Hematopoietic multipotent progenitor cell treated with erythropoietin and hydrocortisone succinate and interleukin-3 and kit ligand, for 17 days (in vitro differentiated cells): ENCODE data around the gene DGKI.

ENCODE experiments used
- DNase-seq: peaks from one replicate; pipeline ENCODE4 v3.0.0-alpha.2; 2015; ENCODE audit warnings: low spot score

DGKI gene

DNA sequence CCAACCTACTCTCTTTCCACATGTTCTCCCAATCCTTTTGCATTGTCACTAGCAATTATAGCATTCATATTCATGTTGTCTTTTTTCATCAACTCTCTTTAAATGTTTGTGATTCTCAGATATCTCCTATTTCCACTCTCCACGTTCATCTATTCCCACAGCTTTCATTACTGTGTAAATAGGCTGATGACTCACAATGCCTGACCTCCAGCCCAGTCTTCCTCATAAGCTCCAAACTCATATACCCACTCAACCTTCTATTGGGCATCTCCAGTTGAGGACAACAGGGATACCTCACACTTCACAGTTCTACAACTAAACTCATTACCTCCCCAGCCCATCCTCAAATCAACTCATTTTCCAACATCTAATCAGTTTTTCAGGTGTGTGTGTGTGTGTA, 194.1 kb downstream of the DGKI start:
- DNase-seq: no peak

DNA sequence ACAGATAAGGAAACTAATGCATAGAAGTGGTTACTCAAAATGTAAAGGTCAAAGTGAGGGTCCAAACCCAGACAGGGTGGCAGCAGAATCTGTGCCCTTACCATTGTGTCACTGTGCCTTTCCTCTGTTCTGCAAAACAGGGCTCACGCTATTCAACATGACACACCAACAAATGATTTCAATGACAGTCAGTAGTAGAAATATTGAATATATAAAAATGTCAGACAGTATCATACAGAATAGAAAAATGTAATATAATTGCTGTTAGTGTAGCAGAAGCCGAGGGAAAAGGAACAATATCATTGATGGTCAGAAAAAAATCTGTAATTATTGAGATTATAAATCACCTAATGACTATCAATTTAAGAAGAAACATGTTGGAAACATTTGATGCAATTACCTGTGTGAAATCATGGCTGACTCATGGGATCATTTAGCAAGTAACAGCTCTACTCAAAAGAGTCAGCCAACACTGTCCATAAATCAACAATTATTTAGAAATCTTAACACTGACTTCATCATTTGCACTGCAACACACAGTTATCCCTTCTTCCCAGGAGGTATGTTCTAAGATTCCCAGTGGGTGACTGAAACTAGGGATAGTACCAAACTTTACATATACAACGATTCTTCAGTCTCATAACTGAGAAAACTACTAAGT, 198.7 kb downstream of the DGKI start:
- no peak for DNase-seq

DNA sequence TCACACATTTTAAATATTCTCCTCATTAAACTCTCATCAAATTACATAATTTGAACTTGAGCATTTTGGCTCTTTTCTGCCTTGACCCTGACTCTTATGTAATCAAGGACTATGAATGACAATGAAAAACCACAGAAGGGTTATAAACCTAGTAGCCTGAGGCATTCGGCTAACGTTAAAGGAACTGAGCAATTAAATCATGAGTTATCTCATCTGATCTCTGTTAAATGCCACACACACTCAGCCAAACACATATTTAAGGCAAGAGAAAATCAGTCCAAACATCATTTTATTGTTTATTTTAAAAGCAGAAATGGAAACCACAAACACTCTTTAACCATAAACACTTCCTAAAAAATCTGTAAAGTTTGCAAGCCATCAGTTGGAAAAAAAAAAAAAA, 204.3 kb downstream of the DGKI start:
- no peak for DNase-seq

DNA sequence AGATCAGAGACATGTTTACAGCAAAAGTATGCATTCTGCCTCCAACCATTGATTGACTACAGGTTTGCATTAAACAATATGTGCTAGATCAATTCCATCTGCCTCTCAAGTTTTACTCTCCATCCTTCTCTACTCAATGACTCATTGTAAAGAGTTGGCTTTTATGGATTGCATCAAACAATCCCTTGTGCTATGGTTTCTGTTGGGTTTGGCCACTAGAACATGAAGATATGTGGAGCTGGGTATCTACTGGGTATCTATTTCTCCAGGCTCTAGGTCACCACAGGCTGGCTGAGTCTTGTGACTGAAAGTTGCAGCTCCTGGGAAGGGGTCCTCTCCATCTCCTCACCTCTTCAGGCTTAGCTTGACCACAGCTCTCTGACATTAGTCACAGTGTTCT, 204.7 kb downstream of the DGKI start:
- no peak for DNase-seq

DNA sequence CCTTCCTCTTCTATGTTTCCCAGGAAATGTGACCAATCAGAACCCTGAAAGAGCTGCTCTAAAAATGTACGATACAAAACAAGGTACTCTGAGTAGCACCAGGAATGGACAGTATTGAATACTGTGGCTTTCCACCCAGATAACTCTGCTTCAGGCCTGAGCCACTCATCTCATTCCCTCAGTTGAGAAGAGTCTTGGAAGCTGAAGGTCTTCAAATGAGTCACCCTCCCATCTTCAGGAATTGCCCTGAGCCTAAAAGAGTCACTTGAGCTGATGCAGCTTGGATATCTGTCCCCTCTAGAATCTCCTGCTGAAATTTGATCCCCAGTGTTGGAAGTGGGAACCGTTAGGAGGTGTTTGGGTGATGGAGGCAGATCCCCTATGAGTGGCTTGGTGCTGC, 210.4 kb downstream of the DGKI start:
- DNase-seq: no peak

DNA sequence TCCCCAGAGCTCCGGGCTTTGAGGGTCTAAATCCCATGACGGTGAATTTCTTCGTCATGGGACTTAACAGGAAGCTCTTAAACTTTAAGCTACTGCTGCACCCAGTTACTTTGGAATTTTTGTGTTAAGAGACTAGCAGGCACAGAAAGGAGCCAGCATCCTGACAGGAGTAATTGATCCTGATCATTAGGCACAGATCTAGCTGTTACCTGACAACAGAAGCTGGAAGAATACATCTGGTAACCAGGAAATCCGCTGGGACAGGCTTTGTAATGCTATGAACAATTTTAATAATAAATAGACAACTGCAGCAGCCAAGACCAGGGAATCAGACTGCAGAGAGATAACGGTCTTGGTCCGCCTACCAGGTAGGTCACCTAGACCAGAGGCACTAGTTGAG, 210.9 kb downstream of the DGKI start:
- DNase-seq: no peak

DNA sequence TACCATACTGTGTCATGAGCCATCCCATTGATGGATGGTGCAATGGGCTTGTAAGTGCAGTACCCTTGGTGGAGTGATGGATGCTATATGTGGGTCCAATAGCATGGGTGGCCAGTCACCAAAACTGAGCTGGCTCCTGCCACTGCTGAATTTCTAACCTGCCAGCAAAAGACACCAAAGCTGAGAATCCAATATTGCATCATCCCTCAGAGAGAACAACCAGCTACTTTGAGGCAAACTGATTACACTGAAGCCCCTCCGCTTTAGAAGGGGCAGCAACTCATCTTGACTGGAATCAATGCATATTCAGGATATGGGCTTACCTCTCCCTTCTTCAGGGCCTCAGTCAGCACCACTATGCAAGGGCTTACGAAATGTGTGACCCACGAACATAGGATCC, 211.6 kb downstream of the DGKI start:
- no peak for DNase-seq

DNA sequence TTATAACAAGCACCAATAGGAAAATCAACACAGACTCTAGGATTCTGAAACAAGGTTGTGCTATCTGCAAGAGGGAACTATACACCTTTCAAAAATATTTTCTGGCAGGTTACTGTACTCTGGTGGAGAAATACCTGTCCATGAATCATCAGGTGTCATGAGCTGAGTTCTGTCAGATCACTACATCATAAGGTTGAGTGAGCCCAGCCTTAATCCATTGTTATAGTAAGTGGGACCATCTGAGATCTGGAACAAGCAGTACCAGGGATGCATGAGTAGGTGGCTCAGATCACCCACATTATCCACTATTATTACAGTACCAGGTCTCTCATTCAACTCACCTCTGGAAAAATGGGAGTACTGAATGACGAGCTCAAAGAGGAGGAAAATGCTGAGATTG, 212.4 kb downstream of the DGKI start:
- no peak for DNase-seq

DNA sequence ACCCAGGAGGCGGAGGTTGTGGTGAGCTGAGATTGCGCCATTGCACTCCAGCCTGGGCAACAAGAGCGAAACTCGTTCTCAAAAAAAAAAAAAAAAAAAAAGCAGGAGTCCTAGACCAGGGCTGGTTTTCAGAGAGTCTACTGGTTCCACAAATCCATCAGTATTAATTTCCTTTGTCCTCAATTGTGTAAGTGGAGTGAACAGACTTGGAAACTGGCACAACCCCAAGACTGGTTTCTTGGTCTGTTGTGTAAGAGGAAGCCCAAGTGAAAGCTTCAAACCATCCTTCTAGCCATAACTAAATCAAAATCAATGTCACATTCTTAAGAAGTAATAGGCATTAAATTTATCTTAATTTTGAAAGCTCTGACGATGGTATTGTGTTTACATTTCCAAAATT, 213.6 kb downstream of the DGKI start:
- DNase-seq: no peak

DNA sequence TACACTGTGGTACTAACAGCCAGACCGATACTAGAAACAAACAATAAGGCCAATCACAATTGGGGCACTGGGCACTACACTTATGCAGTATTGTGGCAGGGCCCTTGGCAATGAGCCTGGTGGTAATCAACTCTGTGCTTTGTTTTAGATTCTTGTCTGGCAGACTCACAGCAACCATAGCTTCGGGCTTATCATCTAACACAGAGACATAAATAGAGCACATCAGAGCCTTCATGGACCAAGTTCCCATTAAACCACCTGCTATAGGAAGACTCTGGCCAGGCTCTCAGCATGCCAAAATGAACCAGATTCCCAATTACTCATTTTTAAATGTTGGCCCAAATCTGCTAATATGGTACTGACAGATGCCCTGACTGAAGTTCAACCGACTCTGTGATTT, 218.6 kb downstream of the DGKI start:
- DNase-seq: no peak

DNA sequence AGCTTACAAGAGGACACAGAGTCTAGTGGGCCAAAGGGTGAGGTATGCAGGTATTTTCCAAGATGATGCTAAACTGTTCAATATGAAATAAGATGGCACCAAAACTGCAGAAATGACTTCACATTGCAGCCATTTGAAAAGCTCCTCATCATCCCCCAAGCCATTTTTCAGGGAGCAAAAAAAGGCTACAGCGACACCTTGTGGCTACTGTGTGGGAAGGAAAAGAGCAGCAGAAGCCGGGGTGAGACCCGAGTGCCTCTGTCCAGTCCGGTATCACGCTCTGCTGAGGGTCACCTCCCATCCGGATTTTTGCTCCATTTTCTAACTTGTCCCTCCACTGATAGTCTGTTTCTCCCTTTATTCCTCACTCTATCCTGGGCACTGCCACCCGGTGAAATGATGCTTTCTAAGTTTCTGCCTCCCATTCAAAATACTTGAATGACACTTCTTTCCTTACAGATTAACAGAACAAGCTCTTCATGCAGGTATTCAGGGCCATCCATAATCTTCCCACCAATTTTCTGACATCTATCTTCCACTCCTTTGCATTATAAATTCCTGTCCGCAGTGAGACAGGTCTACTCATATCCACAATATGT, 220.2 kb downstream of the DGKI start:
- peak; percentile 30 for DNase-seq

DNA sequence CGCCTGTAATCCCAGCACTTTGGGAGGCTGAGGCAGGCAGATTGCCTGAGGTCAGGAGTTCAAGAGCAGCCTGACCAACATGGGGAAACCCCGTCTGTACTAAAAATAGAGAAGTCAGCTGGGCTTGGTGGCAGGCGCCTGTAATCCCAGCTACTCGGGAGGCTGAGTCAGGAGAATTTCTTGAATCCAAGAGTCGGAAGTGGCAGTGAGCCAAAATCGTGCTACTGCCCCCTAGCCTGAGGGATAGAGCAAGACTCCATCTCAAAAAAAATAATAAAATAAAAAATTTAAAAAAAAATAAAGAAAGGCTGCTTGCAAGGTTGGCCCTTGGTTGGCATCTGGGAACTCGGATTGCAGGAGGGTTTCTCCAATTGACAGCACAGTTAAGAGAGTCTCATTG, 221.6 kb downstream of the DGKI start:
- DNase-seq: no peak

DNA sequence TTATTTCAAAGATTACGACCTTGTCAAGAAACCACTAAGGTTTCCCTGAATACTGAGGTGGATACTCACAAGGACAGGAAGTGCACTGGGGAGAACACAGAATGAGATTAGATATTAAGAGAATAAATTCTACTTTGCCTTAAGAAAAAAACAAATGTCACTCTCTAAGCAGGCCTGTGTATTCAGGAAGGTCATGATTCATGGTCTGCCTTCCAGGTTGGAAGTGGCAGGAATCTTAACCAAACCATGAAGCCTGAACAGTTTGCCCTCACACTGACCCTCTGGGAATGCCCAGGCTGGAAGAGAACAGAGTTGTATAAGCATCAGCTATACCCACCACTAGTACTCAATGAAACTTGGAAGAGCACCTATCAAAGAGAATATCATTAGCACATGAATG, 227.6 kb downstream of the DGKI start:
- DNase-seq: no peak

DNA sequence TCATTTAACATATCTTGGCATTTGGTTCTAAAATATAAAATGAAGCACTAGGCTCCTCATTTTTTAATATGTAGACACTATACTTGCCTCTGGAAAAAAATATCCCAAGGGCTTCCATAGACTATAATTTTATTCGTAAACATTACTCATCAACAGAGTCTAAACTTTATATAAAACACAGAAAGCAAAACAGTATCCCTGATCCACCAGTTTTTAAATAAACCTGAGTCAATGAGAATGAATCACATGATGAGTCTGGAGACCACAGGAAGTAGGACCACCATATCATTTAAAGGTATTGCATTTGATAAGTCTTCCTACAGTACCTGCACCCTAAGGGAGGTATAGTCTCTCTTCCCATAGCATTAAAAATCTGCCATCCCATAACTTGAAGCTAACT, 228.0 kb downstream of the DGKI start:
- no peak for DNase-seq

DNA sequence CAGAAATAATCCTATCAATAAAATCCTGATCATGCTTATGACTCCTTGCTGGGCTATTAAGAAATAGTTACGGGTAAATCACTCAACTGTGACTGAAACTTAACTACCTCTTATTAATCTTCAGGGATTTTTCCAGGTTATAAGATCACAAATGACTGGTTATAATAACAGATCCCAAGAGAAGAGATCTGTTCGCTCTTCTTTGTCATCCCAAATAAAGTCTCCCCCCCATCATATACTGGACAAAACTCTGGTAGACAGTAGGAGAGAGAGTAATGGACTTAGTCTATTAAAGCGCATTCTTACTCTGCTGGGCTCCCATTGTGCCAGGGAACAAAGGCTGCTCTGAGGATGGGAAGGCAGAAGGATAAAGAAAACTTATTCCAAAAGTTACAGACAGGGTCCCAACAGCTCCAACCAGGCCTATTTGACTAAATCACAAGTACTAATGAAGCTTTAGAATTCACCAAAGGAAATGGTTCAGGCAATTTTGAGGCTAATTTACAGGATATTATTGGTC, 233.7 kb downstream of the DGKI start:
- no peak for DNase-seq

DNA sequence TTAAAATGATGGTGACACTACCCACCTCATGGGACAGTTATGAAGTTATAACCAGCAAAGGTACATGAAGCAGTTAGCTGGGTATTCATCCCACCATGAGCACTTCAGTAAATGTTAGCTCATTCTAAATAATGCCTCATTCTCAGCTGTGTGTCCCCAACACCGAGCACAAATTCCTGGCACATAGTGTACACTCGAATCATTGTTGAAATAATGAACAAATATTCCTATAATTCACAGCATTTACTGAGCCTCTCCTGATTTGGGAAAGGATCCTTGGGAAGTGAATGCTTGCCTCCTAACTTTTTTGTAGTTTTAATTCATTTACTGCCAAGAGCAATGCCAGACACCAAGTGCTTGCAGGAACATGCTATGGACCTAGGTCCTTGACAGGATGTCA, 235.2 kb downstream of the DGKI start:
- DNase-seq: no peak

DNA sequence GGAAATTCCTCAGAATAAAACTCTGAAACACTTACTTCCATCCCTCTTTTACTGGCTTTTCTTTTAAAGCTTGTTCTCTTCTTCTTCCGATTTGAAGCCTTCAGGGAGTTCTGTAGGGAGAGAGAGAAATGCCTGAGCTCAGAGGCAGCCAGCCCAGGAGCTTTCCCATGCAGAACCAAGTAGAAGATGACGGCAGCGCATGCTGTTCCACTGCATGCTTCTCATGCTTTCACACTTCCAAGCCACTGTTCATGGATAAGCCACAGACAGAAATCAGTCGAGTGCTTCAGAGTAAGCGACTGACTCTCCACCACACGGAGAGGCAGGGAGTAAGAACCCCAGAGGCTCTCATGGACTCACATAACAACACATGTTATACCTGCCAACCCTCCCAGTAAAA, 237.3 kb downstream of the DGKI start:
- no peak for DNase-seq

DNA sequence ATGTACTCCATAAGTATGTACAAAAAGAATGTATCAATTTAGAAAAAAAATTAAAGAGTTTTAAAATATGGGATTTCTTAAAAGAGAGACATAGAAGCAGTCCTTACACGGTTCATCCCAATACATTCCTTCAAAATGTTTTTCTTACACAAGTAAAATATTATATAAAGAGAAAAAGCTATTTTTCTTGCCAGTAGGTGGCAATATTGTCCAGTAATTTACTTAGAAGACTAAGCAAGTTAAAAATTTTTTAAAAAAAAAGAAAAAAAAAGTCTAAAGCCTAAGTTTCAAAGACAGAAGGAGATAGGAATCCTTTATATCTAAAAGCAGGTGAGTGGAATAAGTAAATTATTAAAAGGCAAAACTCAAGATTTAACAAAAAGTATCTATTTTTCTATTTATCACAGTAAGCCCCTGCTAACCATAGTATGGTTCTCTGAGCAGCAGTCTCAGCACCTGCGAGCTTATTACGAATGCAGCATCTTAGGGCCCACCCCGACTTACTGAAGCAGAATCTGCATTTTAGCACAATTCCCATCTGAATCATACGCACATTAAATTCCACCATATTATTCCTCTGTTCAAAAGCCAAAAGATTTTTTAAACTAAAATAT, 240.6 kb downstream of the DGKI start:
- DNase-seq: peak; percentile 18

DNA sequence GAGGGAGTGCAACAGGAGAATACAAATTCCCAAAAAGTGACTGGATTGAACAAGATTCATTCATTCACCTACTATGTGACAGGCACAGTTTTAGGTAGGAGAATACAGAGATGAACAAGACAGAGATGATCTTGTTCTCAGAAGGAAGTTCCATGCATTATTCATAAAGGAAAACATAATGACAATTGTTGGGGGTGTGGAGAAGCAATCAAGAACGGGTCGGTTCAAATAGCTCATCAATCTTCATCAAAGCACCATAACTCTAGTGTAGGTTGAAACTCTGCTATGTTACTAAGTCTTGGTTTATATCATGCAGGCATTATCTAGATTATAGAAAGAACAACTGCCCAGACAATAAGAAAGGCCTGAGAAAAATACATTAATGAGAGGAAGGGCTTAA, 243.7 kb downstream of the DGKI start:
- no peak for DNase-seq

DNA sequence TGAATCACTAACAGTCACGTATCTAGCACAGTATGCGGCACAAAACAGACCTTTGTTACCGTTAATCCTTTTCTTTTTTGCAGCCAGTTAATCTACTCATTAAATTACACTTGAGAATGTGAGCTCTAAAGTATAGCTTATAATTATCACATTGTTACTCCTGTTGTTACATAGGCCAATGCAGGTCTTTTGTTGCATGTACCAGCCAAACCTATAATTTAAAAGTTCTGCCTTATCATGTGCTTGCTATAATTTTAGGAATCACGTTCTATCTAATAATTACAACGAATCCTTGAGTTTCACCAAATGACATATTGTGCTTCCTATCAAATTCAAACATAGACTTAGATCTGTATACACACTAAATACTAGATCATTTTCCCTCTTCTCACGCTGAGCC, 245.1 kb downstream of the DGKI start:
- no peak for DNase-seq

DNA sequence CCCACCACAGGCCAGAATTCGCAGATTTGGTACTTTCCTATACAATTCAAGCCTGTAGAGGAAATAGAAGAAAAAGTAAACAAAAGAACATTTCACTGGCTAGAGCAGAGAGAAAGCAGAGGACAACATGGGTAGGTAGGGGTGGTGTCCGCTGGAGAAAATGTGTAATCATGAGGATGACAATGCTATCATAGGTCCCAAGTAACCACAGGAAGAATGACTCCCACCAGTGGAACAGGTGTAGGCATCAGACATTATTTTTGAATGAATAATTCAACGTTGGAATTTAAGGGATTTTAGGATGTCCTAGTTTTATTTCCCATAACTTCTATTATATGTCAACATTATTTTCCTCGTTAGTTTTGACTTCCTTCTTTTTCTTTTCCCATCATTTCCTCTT, 248.9 kb downstream of the DGKI start:
- no peak for DNase-seq

DNA sequence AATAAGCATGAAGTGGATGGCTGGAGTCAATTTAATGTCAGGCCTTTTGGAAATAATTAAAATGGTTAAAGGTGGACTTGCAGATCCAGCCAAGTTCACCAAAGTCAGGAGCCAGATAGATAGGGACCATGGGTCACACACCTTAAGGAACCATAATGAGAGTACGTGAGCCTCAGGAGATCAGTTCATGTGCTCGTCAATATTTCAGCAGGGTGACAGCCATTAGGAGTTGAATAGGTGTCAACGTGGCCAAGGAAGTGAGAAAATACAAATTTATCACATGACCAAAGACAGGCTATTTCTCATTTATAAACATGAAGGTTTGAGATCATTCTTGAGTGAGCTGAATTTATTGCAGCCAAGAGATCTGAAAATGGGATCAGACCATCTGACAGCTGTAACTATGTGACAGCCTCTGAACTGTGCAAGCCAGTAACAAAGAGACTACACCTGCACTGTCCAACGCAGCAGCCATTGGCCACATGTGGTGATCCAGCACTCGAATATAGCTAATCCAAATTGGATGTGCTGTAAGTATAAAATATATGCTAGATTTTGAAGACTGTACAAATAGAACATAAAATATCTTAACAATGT, 253.6 kb downstream of the DGKI start:
- DNase-seq: no peak

DNA sequence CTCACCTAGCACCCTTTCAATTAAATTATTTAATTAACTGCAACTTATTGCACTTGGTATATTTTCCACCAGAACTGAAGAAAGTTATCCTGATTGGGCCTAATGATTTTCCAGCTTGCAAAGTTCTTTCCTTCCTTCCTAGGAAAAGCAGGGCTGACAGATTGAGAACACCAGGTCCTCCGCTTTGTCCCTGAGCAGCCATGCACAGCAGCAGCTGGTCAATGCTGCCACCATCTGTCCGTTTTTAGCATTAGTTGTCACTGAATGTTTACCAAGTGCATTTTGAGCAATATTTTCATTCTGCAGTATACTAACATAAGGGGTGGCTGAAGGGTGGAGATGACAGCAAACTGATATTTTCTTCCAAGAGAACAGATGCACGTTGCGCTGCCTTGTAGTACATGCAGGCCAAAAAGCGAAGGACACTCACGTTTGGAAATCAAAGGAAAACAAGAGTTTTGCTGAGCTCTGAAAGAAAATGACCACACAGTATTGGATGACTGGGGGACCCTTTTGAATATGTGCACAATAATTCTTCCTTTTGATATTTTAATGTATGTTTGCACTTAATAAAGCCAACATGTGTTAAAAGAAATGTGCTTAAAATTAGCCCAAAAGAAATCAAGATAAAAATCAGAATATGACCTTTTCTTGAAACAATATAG, 254.4 kb downstream of the DGKI start:
- no peak for DNase-seq
